Stromal cell of bone marrow (primary cell): ENCODE measurements around the gene IL17RD.
"Not testable (repeated sequence)": the region's sequence is repeated elsewhere in the genome, so short reads cannot be mapped to it uniquely, and the experiment has no call there.

Source experiments
- DNase-seq: peaks from one replicate; pipeline ENCODE4 v3.0.0-alpha.2; 2012; ENCODE audit warnings: low read depth

IL17RD gene

GRCh38 chr3:57093489-57093888 lies 71.7 kb downstream of the IL17RD start:
- no peak for DNase-seq

- no peak for DNase-seq
These were observed 73.5 kb downstream of the IL17RD start for GRCh38 chr3:57091521-57092273.

GRCh38 chr3:57089043-57089442 lies 76.1 kb downstream of the IL17RD start:
- DNase-seq = no peak

DNA sequence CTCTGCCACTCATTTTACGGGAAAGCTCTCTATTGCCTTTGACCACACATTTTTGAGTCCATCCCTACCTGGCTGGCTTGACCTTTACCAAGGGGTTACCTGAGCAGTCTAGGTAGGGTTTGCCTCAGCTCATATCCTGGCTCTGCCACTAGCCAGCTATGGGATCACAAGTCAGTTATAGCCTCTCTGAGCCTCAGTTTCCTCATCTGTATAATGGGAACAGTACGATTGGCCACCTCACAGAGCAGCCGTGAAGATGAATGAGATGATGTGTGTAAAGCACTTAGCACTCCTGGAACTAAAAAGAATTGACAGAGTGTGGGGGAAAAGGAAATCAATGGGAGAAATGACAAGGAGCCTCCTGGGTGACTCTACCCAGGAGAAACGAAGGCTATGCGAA lies 76.7 kb downstream of the IL17RD start:
- no peak for DNase-seq

GRCh38 chr3:57087361-57088092 lies 77.6 kb downstream of the IL17RD start:
- DNase-seq = no peak

DNA sequence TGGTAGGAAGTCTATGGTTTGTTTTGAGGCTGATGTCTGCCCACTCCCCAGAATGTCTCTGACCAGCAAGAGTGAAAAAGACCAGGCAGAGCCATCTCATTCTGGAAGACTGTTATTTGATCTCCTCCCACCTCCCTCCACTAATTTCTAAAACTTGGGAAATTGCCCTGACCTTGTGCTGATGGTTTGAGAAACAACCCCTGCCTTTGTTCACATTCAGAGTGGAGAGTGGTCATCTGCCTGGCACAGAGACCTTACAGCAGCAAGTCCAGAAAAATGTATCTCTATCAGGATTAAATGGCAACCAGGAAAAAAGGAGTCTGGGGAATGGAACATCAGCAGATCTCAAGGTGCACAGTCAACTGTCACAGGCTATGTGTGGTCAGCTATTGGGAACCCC lies 79.0 kb downstream of the IL17RD start:
- DNase-seq = no peak

DNA sequence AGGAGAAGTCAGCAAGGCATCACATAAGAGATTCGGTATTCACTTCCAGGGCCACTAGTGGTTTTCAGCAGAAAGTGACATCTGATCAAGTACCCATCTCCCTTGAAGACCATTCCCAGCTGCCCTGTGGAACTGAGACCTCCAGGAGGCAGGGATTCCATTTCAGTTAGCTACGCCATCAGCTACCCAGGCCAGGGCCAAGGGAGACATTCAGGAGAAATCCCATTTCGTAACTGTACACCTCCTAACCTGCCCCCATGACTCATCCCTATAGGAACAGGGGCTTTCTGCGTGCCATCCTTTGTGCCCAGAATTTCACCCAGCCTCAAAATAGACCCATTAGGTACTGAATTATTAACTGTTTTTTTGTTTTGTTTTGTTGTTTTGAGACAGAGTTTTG lies 79.9 kb downstream of the IL17RD start:
- no peak for DNase-seq

- DNase-seq = not testable (repeated sequence)
These were observed 81.7 kb downstream of the IL17RD start for GRCh38 chr3:57083266-57083995.

GRCh38 chr3:57082481-57082880 lies 82.7 kb downstream of the IL17RD start:
- no peak for DNase-seq

DNA sequence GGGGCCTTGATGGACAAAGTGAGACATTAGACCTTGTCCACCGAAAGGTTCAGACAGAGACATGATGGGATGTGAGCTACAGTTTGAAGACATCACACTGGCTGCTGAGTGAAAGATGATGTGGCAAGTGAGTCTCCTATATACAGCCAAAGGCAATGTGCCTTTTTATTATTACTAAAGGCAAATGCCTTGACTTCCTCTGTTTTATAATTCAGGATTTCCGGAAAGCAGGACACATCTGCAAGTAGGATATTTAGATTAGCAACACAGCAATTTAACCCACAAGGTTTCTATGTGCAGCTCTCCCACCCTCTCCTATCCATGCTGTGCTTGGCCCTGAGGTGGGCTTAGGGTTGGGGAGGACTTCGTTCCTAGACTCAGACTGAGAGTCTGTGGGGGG lies 84.0 kb downstream of the IL17RD start:
- no peak for DNase-seq

DNA sequence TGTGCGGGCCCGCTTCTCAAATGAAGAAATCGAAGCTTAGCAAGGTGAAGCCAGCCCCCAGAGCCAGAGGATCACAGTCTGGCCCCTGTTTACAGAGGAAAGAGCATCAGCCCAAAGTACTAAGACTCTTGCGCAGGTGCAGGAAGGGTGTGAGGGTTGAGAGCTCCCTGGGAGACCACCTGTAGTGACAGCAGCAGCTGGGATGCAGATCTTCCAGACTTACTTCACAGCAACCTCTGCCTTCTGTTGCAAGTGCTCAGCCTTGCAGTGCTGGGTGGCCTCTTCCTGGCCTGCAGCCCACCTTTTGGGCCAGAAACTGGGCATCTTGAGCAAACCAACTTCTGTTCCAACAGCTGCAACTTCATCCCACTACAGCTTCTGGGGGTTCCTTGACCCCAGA lies 85.0 kb downstream of the IL17RD start:
- DNase-seq = no peak

DNA sequence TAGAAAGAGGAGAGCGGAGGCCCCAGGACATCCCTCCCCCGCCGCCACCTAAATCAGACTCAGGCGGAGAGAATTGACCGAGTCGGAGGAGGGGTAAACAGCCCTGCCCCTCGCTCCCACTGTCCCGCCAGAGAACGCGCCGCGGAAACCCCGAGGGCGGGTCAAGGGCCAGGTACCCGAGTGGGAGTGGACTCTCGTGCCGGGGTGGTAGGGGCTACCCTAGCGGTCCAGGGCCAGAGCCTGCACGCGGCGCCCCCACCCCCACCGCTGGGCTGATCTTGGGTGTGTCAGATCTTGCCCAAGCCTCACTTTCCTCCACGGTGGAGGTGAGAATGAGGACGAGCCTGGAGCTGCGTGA lies 85.7 kb downstream of the IL17RD start:
- no peak for DNase-seq

- DNase-seq = no peak
These were observed 86.3 kb downstream of the IL17RD start for GRCh38 chr3:57078635-57079473.

DNA sequence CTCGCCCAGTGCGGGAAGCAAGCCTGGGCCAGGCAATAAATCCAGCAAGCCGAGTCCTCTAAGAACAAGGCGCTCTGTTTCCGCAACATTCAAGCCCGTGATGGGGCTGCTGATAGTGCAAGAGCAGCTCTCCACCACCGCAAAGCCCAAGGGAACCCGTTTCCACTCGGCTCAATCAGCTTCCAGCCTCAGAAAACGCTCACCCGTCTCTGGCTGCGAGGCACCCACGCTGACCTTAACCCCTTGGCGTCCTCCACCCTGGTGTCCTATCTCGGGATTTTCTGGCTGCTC lies 86.9 kb downstream of the IL17RD start:
- DNase-seq = peak; percentile 66

DNA sequence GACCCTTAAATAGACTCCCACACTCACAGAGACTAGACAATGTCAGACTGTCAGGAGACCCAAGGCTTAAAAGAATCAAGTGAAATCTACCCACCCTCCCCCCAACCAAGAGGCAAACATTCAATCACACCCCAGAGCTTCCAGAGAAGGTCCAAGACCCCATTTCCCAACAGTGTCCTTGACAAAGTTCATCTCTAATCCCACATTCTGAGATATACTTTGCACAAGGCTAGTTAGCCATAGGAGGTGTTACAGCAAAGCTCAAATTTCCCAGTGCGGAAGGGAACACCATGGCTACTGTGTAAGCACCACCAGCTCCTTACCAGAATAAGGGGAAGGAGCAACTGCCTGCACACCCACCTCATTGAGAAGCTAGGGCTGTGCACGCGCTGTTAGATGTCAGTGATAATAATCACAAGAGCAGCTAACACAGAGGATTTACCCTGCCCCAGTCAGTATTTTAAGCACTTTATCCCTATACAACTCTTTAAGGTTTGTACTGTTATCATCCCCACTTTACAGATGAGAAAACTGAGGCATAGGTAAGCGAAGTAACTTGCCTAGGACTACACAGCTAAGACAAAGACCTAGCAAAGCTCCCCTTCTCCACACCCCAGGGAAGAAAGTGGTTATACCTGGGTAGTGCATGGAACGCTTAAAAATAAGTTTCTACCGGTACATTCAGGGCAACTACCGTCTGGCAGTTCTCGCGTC lies 87.4 kb downstream of the IL17RD start:
- DNase-seq = no peak

- no peak for DNase-seq
These were observed 88.7 kb downstream of the IL17RD start for GRCh38 chr3:57076422-57076951.

DNA sequence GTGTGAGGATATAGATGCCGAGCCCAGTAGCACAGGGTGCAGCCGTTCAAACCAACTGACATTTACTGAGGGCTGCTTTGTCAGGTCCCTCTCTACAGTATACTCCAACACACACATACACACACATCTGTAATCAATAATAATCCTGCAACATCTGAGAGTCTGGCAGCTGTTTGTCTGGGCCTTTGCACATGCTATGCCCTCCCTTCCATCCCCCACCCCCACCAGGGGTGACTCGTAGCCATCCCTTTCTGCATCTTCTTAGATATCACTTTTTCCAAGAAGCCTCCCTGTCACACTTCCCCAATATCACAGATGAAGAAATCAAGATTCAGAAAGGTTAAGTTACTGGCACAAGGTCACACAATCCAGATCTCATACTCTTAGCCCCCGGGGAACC lies 91.0 kb downstream of the IL17RD start:
- DNase-seq = no peak

GRCh38 chr3:57073628-57074027 lies 91.5 kb downstream of the IL17RD start:
- DNase-seq = no peak

DNA sequence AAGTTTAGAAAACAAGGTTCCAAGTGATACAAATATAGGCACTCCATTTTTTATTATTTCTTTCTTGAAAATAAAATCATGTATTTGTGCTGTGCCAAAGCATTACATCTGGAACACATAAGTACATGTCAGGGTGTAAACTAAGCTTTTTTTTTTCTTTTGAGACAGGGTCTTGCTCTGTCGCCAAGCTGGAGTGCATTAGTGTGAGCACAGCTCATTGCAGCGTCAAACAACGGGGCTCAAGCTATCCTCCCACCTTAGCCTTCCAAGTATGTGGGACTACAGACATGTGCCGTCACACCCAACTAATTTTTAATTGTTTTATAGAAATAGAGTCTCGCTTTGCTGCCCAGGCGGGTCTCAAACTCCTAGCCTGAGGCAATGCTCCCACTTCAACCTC lies 95.7 kb downstream of the IL17RD start:
- no peak for DNase-seq

GRCh38 chr3:57068437-57069089 lies 96.6 kb downstream of the IL17RD start:
- DNase-seq = peak; percentile 98

- DNase-seq = no peak
These were observed 98.7 kb downstream of the IL17RD start for GRCh38 chr3:57066471-57066870.
